NOMO-1 treated with DMSO at 0.1 percent for 48 hours (cell line): ENCODE measurements around the gene GNAI2.

Experiments used
- DNase-seq: peaks from one replicate; lab custom pipeline; 2025; ENCODE audit not compliant: unreplicated experiment; lab: John Stamatoyannopoulos, UW

Gene GNAI2

GRCh38 chr3:50235716-50236483 lies at the start of gene GNAI2:
GNAI2 (plus strand) TSS chr3:50236204; CDS start chr3:50236336, 132 bp downstream.
- peak; percentile 99 for DNase-seq

GRCh38 chr3:50187750-50188149 lies 48.3 kb upstream of the GNAI2 start:
- no peak for DNase-seq

- DNase-seq, result peak; percentile 57
Observed at GRCh38 chr3:50189274-50189673, 46.7 kb upstream of the GNAI2 start.

- no peak for DNase-seq
Observed at GRCh38 chr3:50189989-50190388, 46.0 kb upstream of the GNAI2 start.

GRCh38 chr3:50190936-50191660 lies 44.9 kb upstream of the GNAI2 start, which contains the start of gene GNAT1:
GNAT1 (plus strand) TSS chr3:50191610; CDS start chr3:50191726, 116 bp downstream.
- DNase-seq, result peak; percentile 50

- DNase-seq, result no peak
Observed at GRCh38 chr3:50192124-50192523, 43.9 kb upstream of the GNAI2 start.

GRCh38 chr3:50192689-50193141 lies 43.3 kb upstream of the GNAI2 start:
- peak; percentile 48 for DNase-seq

- DNase-seq, result no peak
Observed at GRCh38 chr3:50193286-50193685, 42.7 kb upstream of the GNAI2 start.

GRCh38 chr3:50193746-50194127 lies 42.3 kb upstream of the GNAI2 start:
- no peak for DNase-seq

- peak; percentile 60 for DNase-seq
Observed at GRCh38 chr3:50194128-50194902, 41.7 kb upstream of the GNAI2 start.

GRCh38 chr3:50194903-50195500 lies 41.0 kb upstream of the GNAI2 start:
- no peak for DNase-seq

GRCh38 chr3:50195501-50196252 lies 40.3 kb upstream of the GNAI2 start:
- no peak for DNase-seq

- DNase-seq, result no peak
Observed at GRCh38 chr3:50196253-50196801, 39.7 kb upstream of the GNAI2 start.

GRCh38 chr3:50201573-50202315 lies 34.3 kb upstream of the GNAI2 start:
- DNase-seq, result no peak

GRCh38 chr3:50202353-50203112 lies 33.5 kb upstream of the GNAI2 start:
- DNase-seq, result no peak

- DNase-seq, result no peak
Observed at GRCh38 chr3:50203113-50203808, 32.7 kb upstream of the GNAI2 start.

GRCh38 chr3:50203809-50204803 lies 31.9 kb upstream of the GNAI2 start:
- DNase-seq, result no peak
